K562 (cell line): ENCODE measurements around the gene LZTR1. TPM values are rescaled to one million over a fixed set of nuclear protein-coding genes. Genes with fewer than 3 reads are reported as not detected.
A peak's percentile ranks its signal among the peaks of the same experiment; 100 is the strongest.

Experiments
- ARNT ChIP-seq, 2 experiments: fragments of 450-650 bp; IDR thresholded peaks; 2 replicates each; pipeline ENCODE4 v1.6.1; 2016; ENCODE audit warnings: mild to moderate bottlenecking in 1 of 2
- BMI1 ChIP-seq: fragments of 150-350 bp; IDR thresholded peaks from 2 replicates; pipeline ENCODE4 v1.6.1; 2014; ENCODE audit warnings: low read length
- EP400 ChIP-seq: fragments of 450-650 bp; IDR thresholded peaks from 2 replicates; pipeline ENCODE4 v1.6.1; 2017; ENCODE audit warnings: antibody characterized with exemption, mild to moderate bottlenecking, moderate library complexity
- NEUROD1 ChIP-seq: fragments of 150-350 bp; IDR thresholded peaks from 2 replicates; pipeline ENCODE4 v1.6.1; 2014; ENCODE audit warnings: borderline replicate concordance, low read length, low read depth; ENCODE audit not compliant: partially characterized antibody
- NR3C1 ChIP-seq: sonication (generic); formaldehyde crosslinking; IDR thresholded peaks from 2 replicates; pipeline ENCODE4 v1.8.1; 2022; ENCODE audit warnings: missing genetic modification reagents
- ZNF445 ChIP-seq: fragments of 250-450 bp; sonication (Bioruptor Pico); IDR thresholded peaks from 2 replicates; pipeline ENCODE4 v1.4.0; 2020; ENCODE audit warnings: low read depth, mild to moderate bottlenecking, moderate library complexity
- polyA plus RNA-seq, 8 experiments: library from polyadenylated mRNA; depleted of rRNA in 4 of 8; stranded (reverse) in 5 of 8; unstranded in 3 of 8; fragments of >200 nt; fragmentation: Nextera tagmentation in 2 of 8; fragmentation: Illumina TruSeq in 1 of 8; extraction: Ambion mirVana in 2 of 8; extraction: Trizol in 1 of 8; gene quantifications; 2 replicates each; pipeline versions ENCODE4 v1.2.1 to v1.2.3, GENCODE V29; 2011 to 2014; ENCODE audit warnings: inconsistent platforms in 1 of 8, missing spikeins in 1 of 8
- total RNA-seq, 7 experiments: library from RNA; depleted of rRNA in 6 of 7; stranded (reverse); fragments of >200 nt in 6 of 7; fragmentation: Illumina TruSeq in 2 of 7; extraction: Trizol in 2 of 7; gene quantifications; 2 replicates each; pipeline versions ENCODE4 v1.2.1 to v1.2.3, GENCODE V29; 2011 to 2021; ENCODE audit warnings: low replicate concordance in 1 of 7
- TF ChIP-seq, protein P1 (sequence below): sonication (generic); formaldehyde crosslinking; IDR thresholded peaks from 2 replicates; pipeline ENCODE4 v1.8.0; 2022; ENCODE audit warnings: mild to moderate bottlenecking, low read depth, missing genetic modification reagents
- TF ChIP-seq, protein P2 (sequence below): sonication (generic); formaldehyde crosslinking; IDR thresholded peaks from 2 replicates; pipeline ENCODE4 v1.8.0; 2023; ENCODE audit warnings: missing genetic modification reagents, mild to moderate bottlenecking, borderline replicate concordance
- TF ChIP-seq, protein P3 (sequence below): sonication (generic); formaldehyde crosslinking; IDR thresholded peaks from 2 replicates; pipeline ENCODE4 v1.8.1; 2023; ENCODE audit warnings: mild to moderate bottlenecking, missing genetic modification reagents
- TF ChIP-seq, protein P4 (sequence below): fragments of 450-650 bp; formaldehyde crosslinking; IDR thresholded peaks from 2 replicates; pipeline ENCODE4 v1.4.0; 2020; ENCODE audit warnings: mild to moderate bottlenecking, moderate library complexity
- TF ChIP-seq, protein P5 (sequence below): IDR thresholded peaks from 3 replicates; pipeline ENCODE4 v1.6.1; 2011; ENCODE audit warnings: borderline replicate concordance, mild to moderate bottlenecking, moderate library complexity; ENCODE audit not compliant: insufficient read length; ENCODE audit errors: extremely low read depth

The LZTR1 gene
- total and polyA plus RNA-seq, 9 of the 15 experiments (the other 6 are each of a cell fraction or from before 2014, with no cell fraction given): 2.2 to 135 (median 63.0) TPM

DNA sequence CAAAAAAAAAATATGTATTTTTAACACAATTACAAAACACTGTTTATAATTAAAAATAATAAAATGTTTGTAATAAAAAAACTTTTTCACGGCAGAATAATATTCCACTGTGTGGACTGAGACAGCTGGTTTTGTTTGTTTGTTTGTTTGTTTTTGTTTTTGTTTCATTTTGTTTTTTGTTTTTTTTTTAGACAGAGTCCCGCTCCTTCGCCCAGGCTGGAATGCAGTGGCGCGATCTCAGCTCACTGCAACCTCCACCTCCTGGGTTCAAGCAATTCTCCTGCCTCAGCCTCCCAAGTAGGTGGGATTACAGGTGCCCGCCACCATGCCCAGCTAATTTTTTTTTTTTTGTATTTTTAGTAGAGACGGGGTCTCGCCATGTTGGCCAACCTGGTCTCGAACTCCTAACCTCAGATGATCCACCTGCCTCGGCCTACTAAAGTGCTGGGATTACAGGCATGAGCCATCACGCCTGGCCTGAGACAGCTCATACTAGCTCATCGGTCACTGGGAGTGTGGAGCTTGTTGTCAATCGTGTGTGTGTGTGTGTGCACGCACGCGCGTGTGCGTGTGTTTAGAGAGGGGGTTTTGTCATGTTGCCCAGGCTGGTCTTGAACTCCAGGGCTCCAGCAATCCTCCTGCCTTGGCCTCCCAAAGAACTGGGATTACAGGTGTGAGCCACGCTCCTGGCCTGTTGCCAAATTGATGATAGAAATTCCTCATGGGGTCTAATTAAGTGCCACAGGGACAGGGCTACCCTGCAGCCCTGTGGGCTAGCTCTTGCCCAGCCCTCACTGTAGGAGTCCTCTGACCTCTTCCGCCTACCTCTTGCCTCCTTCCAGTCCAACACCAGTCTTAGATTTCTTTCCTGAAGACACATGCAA lies 22.3 kb upstream of the LZTR1 start (continued):
- TF ChIP-seq BMI1 (no peak), NEUROD1 (peak; percentile 15), ZNF445 (CRISPR knock-in tag) (0 out of 2 replicates have a peak, but pooled peaks have one; percentile 11), EP400 (no peak), ARNT (IDR thresholded peaks at IDR 0.05) (peak in 1 of 2 experiments; percentile 43; a peak in 1 of 4 replicates), NR3C1 (CRISPR knock-in tag) (0 out of 2 replicates have a peak, but pooled peaks have one; percentile 34)
- TF ChIP-seq, protein P1, sequence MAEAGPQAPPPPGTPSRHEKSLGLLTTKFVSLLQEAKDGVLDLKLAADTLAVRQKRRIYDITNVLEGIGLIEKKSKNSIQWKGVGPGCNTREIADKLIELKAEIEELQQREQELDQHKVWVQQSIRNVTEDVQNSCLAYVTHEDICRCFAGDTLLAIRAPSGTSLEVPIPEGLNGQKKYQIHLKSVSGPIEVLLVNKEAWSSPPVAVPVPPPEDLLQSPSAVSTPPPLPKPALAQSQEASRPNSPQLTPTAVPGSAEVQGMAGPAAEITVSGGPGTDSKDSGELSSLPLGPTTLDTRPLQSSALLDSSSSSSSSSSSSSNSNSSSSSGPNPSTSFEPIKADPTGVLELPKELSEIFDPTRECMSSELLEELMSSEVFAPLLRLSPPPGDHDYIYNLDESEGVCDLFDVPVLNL: no peak
- TF ChIP-seq, protein P2, sequence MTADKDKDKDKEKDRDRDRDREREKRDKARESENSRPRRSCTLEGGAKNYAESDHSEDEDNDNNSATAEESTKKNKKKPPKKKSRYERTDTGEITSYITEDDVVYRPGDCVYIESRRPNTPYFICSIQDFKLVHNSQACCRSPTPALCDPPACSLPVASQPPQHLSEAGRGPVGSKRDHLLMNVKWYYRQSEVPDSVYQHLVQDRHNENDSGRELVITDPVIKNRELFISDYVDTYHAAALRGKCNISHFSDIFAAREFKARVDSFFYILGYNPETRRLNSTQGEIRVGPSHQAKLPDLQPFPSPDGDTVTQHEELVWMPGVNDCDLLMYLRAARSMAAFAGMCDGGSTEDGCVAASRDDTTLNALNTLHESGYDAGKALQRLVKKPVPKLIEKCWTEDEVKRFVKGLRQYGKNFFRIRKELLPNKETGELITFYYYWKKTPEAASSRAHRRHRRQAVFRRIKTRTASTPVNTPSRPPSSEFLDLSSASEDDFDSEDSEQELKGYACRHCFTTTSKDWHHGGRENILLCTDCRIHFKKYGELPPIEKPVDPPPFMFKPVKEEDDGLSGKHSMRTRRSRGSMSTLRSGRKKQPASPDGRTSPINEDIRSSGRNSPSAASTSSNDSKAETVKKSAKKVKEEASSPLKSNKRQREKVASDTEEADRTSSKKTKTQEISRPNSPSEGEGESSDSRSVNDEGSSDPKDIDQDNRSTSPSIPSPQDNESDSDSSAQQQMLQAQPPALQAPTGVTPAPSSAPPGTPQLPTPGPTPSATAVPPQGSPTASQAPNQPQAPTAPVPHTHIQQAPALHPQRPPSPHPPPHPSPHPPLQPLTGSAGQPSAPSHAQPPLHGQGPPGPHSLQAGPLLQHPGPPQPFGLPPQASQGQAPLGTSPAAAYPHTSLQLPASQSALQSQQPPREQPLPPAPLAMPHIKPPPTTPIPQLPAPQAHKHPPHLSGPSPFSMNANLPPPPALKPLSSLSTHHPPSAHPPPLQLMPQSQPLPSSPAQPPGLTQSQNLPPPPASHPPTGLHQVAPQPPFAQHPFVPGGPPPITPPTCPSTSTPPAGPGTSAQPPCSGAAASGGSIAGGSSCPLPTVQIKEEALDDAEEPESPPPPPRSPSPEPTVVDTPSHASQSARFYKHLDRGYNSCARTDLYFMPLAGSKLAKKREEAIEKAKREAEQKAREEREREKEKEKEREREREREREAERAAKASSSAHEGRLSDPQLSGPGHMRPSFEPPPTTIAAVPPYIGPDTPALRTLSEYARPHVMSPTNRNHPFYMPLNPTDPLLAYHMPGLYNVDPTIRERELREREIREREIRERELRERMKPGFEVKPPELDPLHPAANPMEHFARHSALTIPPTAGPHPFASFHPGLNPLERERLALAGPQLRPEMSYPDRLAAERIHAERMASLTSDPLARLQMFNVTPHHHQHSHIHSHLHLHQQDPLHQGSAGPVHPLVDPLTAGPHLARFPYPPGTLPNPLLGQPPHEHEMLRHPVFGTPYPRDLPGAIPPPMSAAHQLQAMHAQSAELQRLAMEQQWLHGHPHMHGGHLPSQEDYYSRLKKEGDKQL (CRISPR knock-in tag): no peak
- TF ChIP-seq, protein P3, sequence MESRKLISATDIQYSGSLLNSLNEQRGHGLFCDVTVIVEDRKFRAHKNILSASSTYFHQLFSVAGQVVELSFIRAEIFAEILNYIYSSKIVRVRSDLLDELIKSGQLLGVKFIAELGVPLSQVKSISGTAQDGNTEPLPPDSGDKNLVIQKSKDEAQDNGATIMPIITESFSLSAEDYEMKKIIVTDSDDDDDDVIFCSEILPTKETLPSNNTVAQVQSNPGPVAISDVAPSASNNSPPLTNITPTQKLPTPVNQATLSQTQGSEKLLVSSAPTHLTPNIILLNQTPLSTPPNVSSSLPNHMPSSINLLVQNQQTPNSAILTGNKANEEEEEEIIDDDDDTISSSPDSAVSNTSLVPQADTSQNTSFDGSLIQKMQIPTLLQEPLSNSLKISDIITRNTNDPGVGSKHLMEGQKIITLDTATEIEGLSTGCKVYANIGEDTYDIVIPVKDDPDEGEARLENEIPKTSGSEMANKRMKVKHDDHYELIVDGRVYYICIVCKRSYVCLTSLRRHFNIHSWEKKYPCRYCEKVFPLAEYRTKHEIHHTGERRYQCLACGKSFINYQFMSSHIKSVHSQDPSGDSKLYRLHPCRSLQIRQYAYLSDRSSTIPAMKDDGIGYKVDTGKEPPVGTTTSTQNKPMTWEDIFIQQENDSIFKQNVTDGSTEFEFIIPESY (CRISPR knock-in tag): 0 out of 2 replicates have a peak, but pooled peaks have one; percentile 39
- TF ChIP-seq, protein P4, sequence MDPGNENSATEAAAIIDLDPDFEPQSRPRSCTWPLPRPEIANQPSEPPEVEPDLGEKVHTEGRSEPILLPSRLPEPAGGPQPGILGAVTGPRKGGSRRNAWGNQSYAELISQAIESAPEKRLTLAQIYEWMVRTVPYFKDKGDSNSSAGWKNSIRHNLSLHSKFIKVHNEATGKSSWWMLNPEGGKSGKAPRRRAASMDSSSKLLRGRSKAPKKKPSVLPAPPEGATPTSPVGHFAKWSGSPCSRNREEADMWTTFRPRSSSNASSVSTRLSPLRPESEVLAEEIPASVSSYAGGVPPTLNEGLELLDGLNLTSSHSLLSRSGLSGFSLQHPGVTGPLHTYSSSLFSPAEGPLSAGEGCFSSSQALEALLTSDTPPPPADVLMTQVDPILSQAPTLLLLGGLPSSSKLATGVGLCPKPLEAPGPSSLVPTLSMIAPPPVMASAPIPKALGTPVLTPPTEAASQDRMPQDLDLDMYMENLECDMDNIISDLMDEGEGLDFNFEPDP (CRISPR knock-in tag): no peak
- TF ChIP-seq, protein P5, sequence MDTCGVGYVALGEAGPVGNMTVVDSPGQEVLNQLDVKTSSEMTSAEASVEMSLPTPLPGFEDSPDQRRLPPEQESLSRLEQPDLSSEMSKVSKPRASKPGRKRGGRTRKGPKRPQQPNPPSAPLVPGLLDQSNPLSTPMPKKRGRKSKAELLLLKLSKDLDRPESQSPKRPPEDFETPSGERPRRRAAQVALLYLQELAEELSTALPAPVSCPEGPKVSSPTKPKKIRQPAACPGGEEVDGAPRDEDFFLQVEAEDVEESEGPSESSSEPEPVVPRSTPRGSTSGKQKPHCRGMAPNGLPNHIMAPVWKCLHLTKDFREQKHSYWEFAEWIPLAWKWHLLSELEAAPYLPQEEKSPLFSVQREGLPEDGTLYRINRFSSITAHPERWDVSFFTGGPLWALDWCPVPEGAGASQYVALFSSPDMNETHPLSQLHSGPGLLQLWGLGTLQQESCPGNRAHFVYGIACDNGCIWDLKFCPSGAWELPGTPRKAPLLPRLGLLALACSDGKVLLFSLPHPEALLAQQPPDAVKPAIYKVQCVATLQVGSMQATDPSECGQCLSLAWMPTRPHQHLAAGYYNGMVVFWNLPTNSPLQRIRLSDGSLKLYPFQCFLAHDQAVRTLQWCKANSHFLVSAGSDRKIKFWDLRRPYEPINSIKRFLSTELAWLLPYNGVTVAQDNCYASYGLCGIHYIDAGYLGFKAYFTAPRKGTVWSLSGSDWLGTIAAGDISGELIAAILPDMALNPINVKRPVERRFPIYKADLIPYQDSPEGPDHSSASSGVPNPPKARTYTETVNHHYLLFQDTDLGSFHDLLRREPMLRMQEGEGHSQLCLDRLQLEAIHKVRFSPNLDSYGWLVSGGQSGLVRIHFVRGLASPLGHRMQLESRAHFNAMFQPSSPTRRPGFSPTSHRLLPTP: no peak
